GM18520 (cell line): ENCODE measurements around the gene BLMH.

Experiments
- ATAC-seq: cut with Tn5 transposase; IDR thresholded peaks from one replicate; pipeline ENCODE4 v1.9.1; 2021; ENCODE audit not compliant: unreplicated experiment

BLMH gene, protein sequence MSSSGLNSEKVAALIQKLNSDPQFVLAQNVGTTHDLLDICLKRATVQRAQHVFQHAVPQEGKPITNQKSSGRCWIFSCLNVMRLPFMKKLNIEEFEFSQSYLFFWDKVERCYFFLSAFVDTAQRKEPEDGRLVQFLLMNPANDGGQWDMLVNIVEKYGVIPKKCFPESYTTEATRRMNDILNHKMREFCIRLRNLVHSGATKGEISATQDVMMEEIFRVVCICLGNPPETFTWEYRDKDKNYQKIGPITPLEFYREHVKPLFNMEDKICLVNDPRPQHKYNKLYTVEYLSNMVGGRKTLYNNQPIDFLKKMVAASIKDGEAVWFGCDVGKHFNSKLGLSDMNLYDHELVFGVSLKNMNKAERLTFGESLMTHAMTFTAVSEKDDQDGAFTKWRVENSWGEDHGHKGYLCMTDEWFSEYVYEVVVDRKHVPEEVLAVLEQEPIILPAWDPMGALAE

DNA sequence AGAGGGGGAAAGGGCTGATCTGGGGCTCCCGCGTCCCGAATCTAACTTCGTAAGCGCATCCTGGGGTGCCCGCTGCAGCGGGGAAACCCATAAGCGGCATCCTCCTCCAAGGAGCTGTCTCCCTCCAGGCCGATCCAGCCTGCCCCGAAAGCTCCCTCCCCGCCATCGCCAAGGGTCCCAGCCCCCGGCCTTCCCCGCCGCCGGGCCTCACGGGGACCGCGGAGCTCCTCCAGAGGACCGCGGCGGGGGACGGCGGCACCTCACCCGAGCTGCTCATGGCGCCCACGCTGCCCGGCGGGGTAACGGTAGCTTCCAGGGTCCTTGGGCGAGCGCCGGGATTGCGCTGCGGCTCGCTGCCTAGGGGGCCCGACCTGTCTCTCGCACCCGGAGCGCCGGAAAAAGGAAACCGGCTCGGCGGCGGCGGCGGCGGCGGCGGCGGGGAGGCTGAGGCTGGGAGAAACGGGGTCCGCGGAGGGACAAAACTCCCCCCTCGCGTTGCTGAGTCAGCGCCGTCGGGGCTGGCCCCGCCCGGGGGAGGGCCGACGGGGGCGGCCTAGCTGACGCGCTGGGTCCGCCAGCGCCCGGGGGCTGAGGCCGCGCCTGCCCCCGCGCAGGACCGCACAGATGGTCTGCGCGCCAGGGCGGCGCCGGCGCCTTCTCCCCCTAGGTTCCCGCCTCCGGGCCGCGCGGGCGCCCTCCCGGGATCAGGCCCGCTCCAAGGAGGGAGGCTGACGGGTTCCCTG, at the start of gene BLMH:
Gene BLMH, minus strand, starts transcription at position 402 of the 743 bp plus-strand sequence. Its CDS starts 125 bp downstream, at position 277.
- ATAC-seq: peak; percentile 67

DNA sequence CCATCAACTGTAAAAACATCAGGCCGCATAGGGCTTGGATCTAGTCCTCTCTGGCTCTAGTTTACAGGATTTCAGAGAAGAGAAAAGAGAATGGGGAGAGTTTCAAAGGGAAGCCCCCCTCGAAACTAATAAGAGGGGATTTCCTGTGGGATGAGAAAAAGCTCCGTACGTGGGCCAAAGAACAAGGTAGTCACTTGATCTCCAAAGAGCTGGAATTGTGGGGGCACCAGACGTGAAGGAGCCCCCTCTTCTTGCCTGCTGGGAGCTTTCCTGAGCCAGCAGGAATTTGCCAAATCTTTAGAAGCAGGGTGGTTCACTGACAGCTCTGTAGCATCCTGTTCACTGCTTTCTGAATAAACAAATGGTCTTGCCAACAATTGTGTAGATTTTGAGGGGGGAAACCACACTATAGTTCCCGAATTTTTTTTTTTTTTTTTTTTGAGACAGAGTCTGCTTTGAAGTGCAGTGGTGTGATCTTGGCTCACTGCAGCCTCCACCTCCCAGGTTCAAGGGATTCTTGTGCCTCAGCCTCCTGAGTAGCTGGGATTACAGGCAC, 49.1 kb upstream of the BLMH start:
- ATAC-seq: no peak

DNA sequence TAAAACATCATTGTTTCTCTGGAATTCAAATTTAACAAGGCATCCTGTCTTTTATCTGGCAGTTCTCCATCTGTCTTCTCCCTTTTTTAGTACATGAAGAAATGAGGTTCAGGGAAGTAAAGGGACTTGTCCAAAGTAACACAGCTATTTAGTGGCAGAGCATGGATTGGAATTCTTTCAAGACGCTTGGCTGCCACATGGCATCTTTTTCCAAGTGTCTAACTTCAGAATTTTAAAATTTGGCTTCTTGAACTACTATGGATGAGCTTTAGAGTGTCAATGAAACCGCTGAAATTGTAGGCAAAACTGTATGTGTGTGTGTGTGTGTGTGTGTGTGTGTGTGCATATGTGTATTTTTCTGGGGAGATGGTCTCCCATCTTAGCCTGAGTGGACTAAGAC, 47.3 kb upstream of the BLMH start:
- no peak for ATAC-seq

DNA sequence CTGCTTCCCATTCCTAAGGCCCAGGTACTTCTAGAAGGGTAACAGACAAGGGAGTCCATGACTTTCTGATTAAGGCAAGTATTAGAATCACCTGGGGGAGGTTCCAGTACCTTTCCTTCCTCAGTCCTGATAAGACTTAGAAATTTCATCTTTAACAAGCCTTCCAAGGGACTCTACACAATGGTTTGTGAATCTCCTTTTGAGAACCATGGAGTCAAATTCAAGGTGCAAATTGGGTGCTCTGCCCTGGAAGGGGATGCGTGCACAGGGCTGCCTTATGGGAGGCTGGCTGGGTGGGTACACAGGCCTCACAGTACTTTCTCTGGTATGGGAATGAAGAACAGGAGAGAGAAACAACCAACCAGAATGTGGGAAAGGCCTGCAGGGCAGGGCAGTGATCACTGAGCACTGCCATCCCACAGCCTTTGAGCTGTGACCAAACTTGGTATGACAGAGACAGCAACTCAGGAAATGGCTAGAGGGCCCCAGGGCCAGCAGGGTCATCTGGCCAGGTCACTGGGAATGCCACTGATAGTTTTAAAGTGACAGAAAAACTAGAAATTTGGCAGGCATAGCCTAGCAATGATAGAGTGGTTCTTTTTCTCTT, 45.8 kb upstream of the BLMH start:
- ATAC-seq: no peak

DNA sequence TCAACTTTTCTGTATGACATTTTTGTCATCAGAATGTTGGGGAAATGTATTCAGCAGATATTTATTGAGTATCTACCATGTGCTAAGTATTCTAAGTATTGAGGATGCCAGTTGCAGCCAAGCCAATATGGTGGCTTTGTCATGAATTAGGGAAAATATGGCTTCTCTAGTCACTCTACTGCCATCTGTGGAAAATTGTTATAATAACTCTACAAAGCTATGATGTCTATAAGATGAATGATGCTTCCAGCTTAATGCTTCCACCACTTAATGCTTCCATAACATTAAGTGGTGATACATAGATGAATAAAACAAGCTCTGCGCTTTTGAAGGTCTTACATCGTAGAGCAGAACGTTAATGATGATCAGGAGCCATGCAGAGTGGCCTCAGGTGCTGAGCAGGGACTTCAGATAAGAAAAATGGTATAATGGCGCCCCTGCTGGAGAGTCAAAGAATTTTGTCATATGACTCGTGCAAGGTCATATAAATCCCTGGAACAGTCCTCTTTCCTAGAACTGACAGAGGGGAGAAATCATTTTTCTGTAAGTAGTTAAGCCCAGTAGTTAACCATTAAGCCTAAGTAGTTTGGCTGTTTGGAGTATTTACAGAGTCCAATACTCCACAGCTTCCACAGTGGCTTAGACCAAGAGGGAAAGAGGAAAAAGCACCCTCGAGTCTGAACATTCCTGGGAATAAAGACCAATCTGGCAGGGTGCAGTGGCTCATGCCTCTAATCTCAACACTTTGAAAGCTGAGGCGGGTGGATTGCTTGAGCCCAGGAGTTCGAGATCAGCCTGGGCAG, 44.8 kb upstream of the BLMH start:
- no peak for ATAC-seq

- ATAC-seq: no peak
These were observed 42.7 kb upstream of the BLMH start for GRCh38 chr17:30334421-30334820.

DNA sequence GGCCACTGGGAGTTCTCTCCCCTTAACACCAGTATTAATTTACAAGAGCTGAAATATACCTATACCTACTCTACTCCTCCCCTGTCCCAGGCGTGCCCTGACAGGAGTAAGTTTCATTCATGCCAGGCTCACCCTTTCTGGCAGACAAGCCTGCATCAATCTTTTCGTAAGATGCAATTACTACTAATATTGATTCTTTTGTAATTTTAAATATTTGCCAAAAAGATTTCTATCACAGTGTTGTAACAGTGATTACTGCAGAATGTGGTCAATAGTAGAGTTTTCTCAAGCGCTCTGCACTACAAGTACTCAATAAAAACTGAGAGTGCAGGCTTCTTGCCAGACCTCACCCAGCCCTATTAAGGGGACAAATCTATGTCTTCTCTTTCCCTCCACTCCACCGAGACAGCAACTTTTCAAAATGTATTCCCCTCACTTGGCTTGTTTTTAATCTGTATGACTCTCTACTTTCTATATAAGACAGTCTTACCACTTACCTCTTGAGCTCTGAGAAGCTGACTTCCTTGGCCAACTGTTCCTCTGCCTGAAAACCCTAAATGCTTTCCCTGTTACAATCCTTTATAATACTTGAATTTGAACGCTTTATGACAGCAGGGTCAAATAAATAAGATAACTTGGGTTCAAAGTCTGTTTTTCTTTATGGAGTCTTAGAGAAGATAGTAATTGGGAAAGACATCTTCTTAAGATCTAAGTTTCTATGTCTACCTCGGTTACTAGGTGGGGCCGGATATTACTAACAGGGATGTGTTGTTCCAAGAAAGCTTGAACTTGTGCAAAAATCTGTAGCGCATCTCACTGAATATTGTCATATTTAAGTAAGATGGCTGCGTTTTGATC, 42.0 kb upstream of the BLMH start, which contains the start of gene TMIGD1:
Gene TMIGD1, minus strand, starts transcription at position 555 of the 858 bp plus-strand sequence. CDS start 1,924 bp downstream, outside the sequence.
- ATAC-seq: no peak

GRCh38 chr17:30332057-30332542, 40.4 kb upstream of the BLMH start:
- peak; percentile 56 for ATAC-seq

- no peak for ATAC-seq
These were observed 35.1 kb upstream of the BLMH start for GRCh38 chr17:30326809-30327208.

DNA sequence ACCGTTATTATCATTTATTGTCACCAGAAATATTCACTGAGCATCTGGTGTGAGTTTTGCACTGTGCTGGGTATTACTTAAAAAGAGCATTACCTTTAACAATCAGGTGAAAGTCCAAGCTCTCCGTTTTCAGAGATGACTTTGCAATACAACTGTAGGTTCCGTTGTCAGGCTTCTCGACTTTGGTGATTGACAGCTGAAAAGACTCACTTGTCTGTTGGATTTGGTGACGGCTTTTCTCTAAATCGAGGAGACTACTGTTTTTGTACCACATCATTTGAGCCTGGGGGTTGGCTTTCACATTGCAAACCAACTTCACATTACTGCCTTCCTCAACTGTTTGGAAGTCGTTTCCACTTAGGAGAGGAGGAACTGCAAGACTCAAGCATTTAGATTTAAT, 33.0 kb upstream of the BLMH start:
- no peak for ATAC-seq

DNA sequence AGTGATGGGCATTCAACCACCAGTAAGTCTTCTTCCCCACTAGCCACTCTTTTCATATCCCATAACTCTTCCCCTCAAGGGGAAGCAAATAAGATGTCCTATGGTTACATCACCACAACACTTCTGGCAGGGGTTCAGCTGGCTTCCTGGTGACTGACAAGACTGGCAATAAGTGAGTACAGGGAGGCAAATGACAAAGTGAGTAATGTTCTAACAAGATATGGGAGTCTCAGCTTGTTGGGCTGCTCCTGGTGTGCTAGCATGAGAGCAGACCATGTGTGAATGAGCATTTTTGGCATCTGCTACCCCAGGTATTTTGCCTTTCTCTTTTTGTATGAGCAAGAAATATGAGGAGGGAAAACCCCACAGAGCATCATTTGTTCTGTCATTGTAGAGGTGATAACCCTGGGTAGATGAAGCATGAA, 32.2 kb upstream of the BLMH start:
- ATAC-seq: peak; percentile 38

- no peak for ATAC-seq
These were observed 31.6 kb upstream of the BLMH start for GRCh38 chr17:30323262-30323894.

GRCh38 chr17:30321314-30321713, 29.6 kb upstream of the BLMH start:
- no peak for ATAC-seq

GRCh38 chr17:30318155-30318554, 26.4 kb upstream of the BLMH start:
- no peak for ATAC-seq

DNA sequence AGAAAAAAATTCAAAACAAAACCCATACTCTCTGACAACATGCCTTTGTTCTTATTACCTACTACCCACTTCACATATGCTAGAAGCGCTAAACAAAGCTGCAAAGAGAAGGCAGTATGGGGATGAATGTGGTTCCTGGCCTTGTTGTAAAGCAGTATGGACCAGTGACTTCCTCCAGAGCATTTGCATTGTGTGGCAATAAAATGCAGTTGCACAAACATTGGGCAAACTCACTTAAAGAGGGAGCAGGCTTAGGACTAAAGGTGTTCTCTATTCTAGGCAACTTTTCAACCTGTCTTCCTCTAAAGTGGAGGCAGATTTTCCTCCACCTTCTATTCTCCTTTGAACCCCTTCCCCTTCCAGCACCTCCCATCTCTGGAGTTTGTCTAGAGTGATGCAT, 25.0 kb upstream of the BLMH start:
- ATAC-seq: no peak

DNA sequence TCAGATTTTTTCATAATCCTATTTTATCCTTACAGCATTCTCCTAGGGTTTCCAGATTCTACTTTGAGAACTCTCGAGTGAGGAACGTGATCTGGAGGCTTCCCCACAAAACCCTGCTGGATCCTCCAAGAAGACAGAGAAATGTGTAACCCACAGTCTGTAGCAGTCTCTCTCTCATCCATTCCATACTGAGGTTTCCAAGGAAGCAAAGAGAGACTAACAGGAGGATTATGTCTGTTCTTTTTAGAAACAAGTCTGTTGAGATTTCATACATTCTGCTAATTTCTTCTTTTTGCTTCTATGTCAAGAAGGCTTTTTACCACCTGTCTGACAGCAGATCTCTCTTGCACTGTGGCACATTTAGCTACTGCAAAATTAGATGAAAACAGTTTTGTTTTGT, 23.4 kb upstream of the BLMH start:
- ATAC-seq: no peak

GRCh38 chr17:30314474-30314873, 22.7 kb upstream of the BLMH start:
- no peak for ATAC-seq

DNA sequence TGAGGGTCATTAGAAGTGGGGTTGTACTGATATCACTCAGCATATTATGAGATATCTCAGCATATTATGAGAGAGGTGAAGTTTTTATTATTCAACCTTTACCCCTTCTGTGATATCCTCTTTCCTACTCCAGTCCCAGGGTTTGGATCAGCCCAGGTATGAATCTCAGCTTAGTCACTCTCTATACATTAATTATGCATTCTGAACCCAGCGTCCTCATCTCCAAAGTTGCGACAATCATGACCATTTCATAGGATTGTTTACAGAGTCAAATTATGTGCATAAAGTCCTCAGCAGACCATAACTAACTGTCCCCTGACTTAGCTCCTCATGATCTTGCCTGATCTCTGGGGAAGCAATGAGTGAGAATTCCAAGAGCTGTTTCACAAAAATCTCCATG, 20.5 kb upstream of the BLMH start:
- no peak for ATAC-seq

DNA sequence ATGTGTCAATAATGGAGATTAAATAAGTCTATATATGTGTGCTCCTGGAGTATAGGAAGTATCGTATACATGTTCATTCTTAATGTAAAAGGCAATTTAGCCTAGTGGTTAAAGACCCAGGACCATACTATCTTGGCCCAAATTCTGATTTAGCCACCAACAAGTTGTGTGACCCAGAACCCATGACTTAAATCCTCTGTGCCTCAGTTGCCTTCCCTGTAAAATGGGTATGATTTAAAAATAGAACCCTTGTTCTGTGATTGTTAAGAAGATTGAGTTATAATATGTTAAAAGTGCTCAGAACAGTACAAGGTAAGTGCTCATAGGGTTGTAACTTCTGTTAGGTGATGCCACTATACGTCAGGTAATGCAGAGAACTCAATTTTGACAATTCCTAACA, 18.8 kb upstream of the BLMH start:
- ATAC-seq: no peak
